ENCODE data around the gene CARD19.

Gene CARD19

GRCh38 chr9:93125331-93125894 lies 29.4 kb downstream of the CARD19 start:
- no peaks in the 10 kb centered on the region for H3K9me3 ChIP-seq (ENCODE audit: control insufficient read depth in 5 of 5, low read length in 5 of 5)
- H3K27ac ChIP-seq (ENCODE audit: low read depth, low read length) = no peak overlapping the region
- peaks cover 0 to 56% (median 37%) of the 10 kb centered on the region in 5 donors for H3K36me3 ChIP-seq (ENCODE audit: control insufficient read depth in 5 of 5, insufficient read depth in 5 of 5, low read length in 5 of 5)
- H3K9ac ChIP-seq (ENCODE audit: low read length in 5 of 5) = no peak overlapping the region
- H3K4me3 ChIP-seq (ENCODE audit: low read depth in 1 of 5, low read length in 5 of 5) = no peak overlapping the region
- H3K27me3 ChIP-seq (ENCODE audit: control insufficient read depth in 5 of 5, insufficient read depth in 4 of 5, low read length in 5 of 5) = no peaks in the 10 kb centered on the region
- peaks cover 2 to 84% (median 53%) of the 10 kb centered on the region in 5 donors for H3K4me1 ChIP-seq (ENCODE audit: control insufficient read depth in 5 of 5, insufficient read depth in 5 of 5, low read length in 5 of 5)

GRCh38 chr9:93126151-93126781 lies 30.2 kb downstream of the CARD19 start:
- no peak overlapping the region for H3K27ac ChIP-seq (ENCODE audit: low read depth, low read length)
- H3K4me3 ChIP-seq (ENCODE audit: low read depth in 1 of 5, low read length in 5 of 5) = peak overlapping the region in 2 of 5 donors; percentile 34
- H3K36me3 ChIP-seq (ENCODE audit: control insufficient read depth in 5 of 5, insufficient read depth in 5 of 5, low read length in 5 of 5) = peaks cover 0 to 54% (median 33%) of the 10 kb centered on the region in 5 donors
- no peak overlapping the region for H3K9ac ChIP-seq (ENCODE audit: low read length in 5 of 5)
- no peaks in the 10 kb centered on the region for H3K27me3 ChIP-seq (ENCODE audit: control insufficient read depth in 5 of 5, insufficient read depth in 4 of 5, low read length in 5 of 5)
- peaks cover 2 to 85% (median 58%) of the 10 kb centered on the region in 5 donors for H3K4me1 ChIP-seq (ENCODE audit: control insufficient read depth in 5 of 5, insufficient read depth in 5 of 5, low read length in 5 of 5)
- H3K9me3 ChIP-seq (ENCODE audit: control insufficient read depth in 5 of 5, low read length in 5 of 5) = no peaks in the 10 kb centered on the region

- H3K27me3 ChIP-seq (ENCODE audit: control insufficient read depth in 5 of 5, insufficient read depth in 4 of 5, low read length in 5 of 5) = no peaks in the 10 kb centered on the region
- no peaks in the 10 kb centered on the region for H3K9me3 ChIP-seq (ENCODE audit: control insufficient read depth in 5 of 5, low read length in 5 of 5)
- H3K9ac ChIP-seq (ENCODE audit: low read length in 5 of 5) = peak overlapping the region in 2 of 5 donors; percentile 2 to 38
- H3K4me3 ChIP-seq (ENCODE audit: low read depth in 1 of 5, low read length in 5 of 5) = peak overlapping the region in 2 of 5 donors; percentile 34
- H3K27ac ChIP-seq (ENCODE audit: low read depth, low read length) = no peak overlapping the region
- peaks cover 0 to 47% (median 28%) of the 10 kb centered on the region in 5 donors for H3K36me3 ChIP-seq (ENCODE audit: control insufficient read depth in 5 of 5, insufficient read depth in 5 of 5, low read length in 5 of 5)
- peaks cover 2 to 85% (median 59%) of the 10 kb centered on the region in 5 donors for H3K4me1 ChIP-seq (ENCODE audit: control insufficient read depth in 5 of 5, insufficient read depth in 5 of 5, low read length in 5 of 5)
Measured at GRCh38 chr9:93126825-93127368, 30.9 kb downstream of the CARD19 start.

- H3K4me3 ChIP-seq (ENCODE audit: low read depth in 1 of 5, low read length in 5 of 5) = peak overlapping the region in 1 of 5 donors; percentile 34
- peaks cover 0 to 42% (median 26%) of the 10 kb centered on the region in 5 donors for H3K36me3 ChIP-seq (ENCODE audit: control insufficient read depth in 5 of 5, insufficient read depth in 5 of 5, low read length in 5 of 5)
- H3K9ac ChIP-seq (ENCODE audit: low read length in 5 of 5) = peak overlapping the region in 2 of 5 donors; percentile 2 to 38
- H3K9me3 ChIP-seq (ENCODE audit: control insufficient read depth in 5 of 5, low read length in 5 of 5) = no peaks in the 10 kb centered on the region
- no peaks in the 10 kb centered on the region for H3K27me3 ChIP-seq (ENCODE audit: control insufficient read depth in 5 of 5, insufficient read depth in 4 of 5, low read length in 5 of 5)
- peak overlapping the region; percentile 30 for H3K27ac ChIP-seq (ENCODE audit: low read depth, low read length)
- H3K4me1 ChIP-seq (ENCODE audit: control insufficient read depth in 5 of 5, insufficient read depth in 5 of 5, low read length in 5 of 5) = peaks cover 2 to 85% (median 62%) of the 10 kb centered on the region in 5 donors
Measured at GRCh38 chr9:93127395-93127911, 31.4 kb downstream of the CARD19 start.

GRCh38 chr9:93128011-93128714 lies 32.1 kb downstream of the CARD19 start:
- Histone ChIP-seq H3K27ac (ENCODE audit: low read depth, low read length) (peak overlapping the region; percentile 30), H3K9ac (ENCODE audit: low read length in 5 of 5) (peak overlapping the region in 2 of 5 donors; percentile 23 to 38)

GRCh38 chr9:93128715-93129224 lies 32.8 kb downstream of the CARD19 start:
- Histone ChIP-seq H3K9ac (ENCODE audit: low read length in 5 of 5) (peak overlapping the region in 1 of 5 donors; percentile 28), H3K27me3 (ENCODE audit: control insufficient read depth in 5 of 5, insufficient read depth in 4 of 5, low read length in 5 of 5) (no peaks in the 10 kb centered on the region), H3K9me3 (ENCODE audit: control insufficient read depth in 5 of 5, low read length in 5 of 5) (no peaks in the 10 kb centered on the region), H3K4me3 (ENCODE audit: low read depth in 1 of 5, low read length in 5 of 5) (peak overlapping the region in 1 of 5 donors; percentile 9), H3K4me1 (ENCODE audit: control insufficient read depth in 5 of 5, insufficient read depth in 5 of 5, low read length in 5 of 5) (peaks cover 5 to 91% (median 75%) of the 10 kb centered on the region in 5 donors), H3K27ac (ENCODE audit: low read depth, low read length) (no peak overlapping the region), H3K36me3 (ENCODE audit: control insufficient read depth in 5 of 5, insufficient read depth in 5 of 5, low read length in 5 of 5) (peaks cover 0 to 29% (median 14%) of the 10 kb centered on the region in 5 donors)

More at GRCh38 chr9:93128011-93128714, 32.1 kb downstream of the CARD19 start:
- Histone ChIP-seq H3K4me3 (ENCODE audit: low read depth in 1 of 5, low read length in 5 of 5) (peak overlapping the region in 1 of 5 donors; percentile 4), H3K9me3 (ENCODE audit: control insufficient read depth in 5 of 5, low read length in 5 of 5) (no peaks in the 10 kb centered on the region), H3K36me3 (ENCODE audit: control insufficient read depth in 5 of 5, insufficient read depth in 5 of 5, low read length in 5 of 5) (peaks cover 0 to 35% (median 19%) of the 10 kb centered on the region in 5 donors), H3K27me3 (ENCODE audit: control insufficient read depth in 5 of 5, insufficient read depth in 4 of 5, low read length in 5 of 5) (no peaks in the 10 kb centered on the region), H3K4me1 (ENCODE audit: control insufficient read depth in 5 of 5, insufficient read depth in 5 of 5, low read length in 5 of 5) (peaks cover 5 to 87% (median 69%) of the 10 kb centered on the region in 5 donors)

- H3K4me1 ChIP-seq (ENCODE audit: control insufficient read depth in 5 of 5, insufficient read depth in 5 of 5, low read length in 5 of 5) = peaks cover 5 to 89% (median 75%) of the 10 kb centered on the region in 5 donors
- H3K4me3 ChIP-seq (ENCODE audit: low read depth in 1 of 5, low read length in 5 of 5) = peak overlapping the region in 1 of 5 donors; percentile 9
- peak overlapping the region in 1 of 5 donors; percentile 17 for H3K9ac ChIP-seq (ENCODE audit: low read length in 5 of 5)
- no peak overlapping the region for H3K27ac ChIP-seq (ENCODE audit: low read depth, low read length)
- no peaks in the 10 kb centered on the region for H3K9me3 ChIP-seq (ENCODE audit: control insufficient read depth in 5 of 5, low read length in 5 of 5)
- H3K36me3 ChIP-seq (ENCODE audit: control insufficient read depth in 5 of 5, insufficient read depth in 5 of 5, low read length in 5 of 5) = peaks cover 0 to 24% (median 11%) of the 10 kb centered on the region in 5 donors
- H3K27me3 ChIP-seq (ENCODE audit: control insufficient read depth in 5 of 5, insufficient read depth in 4 of 5, low read length in 5 of 5) = no peaks in the 10 kb centered on the region
Measured at GRCh38 chr9:93129286-93129685, 33.3 kb downstream of the CARD19 start.

DNA sequence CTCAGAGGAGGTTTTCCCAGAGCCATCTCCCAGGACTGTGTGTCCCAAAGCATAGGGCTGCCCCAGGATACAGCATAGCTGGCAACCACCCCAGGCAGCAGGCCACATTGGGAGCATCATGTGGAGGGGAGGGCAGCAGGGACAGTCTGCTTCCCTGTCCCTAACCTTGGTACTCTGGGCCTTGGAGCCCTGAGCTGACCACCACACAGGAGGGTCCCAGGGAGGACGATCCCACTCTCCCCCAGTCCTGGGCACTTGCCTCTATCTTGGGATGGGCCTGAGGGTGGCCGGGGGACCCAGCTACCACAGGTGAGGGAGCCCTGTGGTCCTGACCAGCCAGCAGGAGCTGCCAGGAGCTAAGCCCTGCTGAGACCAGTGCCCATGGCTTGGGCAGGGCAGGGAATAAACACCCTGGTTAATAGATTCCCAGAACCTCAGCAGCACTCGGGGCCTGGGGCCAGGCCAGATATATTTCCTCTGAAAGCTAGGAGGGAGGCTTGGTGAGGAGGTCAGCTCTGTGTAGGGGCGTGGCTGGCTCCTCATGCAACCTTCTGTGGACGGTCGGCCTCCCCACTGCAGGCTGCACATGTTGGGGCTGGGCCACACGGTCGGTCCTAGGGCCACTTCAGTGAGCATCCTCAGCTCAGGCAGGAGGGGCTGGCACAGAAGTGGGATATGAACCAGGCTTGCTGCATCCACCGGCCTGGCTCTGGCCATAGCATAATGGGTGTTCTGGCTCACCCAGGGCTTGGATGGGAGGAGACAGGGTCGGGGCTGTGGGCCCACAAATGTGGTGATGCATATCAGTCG lies 33.9 kb downstream of the CARD19 start:
- peaks cover 9 to 91% (median 80%) of the 10 kb centered on the region in 5 donors for H3K4me1 ChIP-seq (ENCODE audit: control insufficient read depth in 5 of 5, insufficient read depth in 5 of 5, low read length in 5 of 5)

More for the DNA sequence above, 33.9 kb downstream of the CARD19 start:
- no peak overlapping the region for H3K27ac ChIP-seq (ENCODE audit: low read depth, low read length)
- peaks cover 0 to 4% (median 0%) of the 10 kb centered on the region in 5 donors for H3K27me3 ChIP-seq (ENCODE audit: control insufficient read depth in 5 of 5, insufficient read depth in 4 of 5, low read length in 5 of 5)
- H3K4me3 ChIP-seq (ENCODE audit: low read depth in 1 of 5, low read length in 5 of 5) = peak overlapping the region in 1 of 5 donors; percentile 84
- H3K36me3 ChIP-seq (ENCODE audit: control insufficient read depth in 5 of 5, insufficient read depth in 5 of 5, low read length in 5 of 5) = peaks cover 0 to 18% (median 5%) of the 10 kb centered on the region in 5 donors
- H3K9ac ChIP-seq (ENCODE audit: low read length in 5 of 5) = peak overlapping the region in 1 of 5 donors; percentile 17
- no peaks in the 10 kb centered on the region for H3K9me3 ChIP-seq (ENCODE audit: control insufficient read depth in 5 of 5, low read length in 5 of 5)
